Breast epithelium (tissue), 3 donors: ENCODE results near the gene ABCC1.

Experiments used
- CTCF ChIP-seq, 3 donors: fragments of 450-650 bp; IDR thresholded peaks; one replicate each; pipeline ENCODE4 v1.5.1; 2016 to 2017; ENCODE audit warnings: antibody characterized with exemption in 3 of 3, mild to moderate bottlenecking in 3 of 3, moderate library complexity in 3 of 3
- POLR2A ChIP-seq: fragments of 450-650 bp; IDR thresholded peaks from one replicate; pipeline ENCODE4 v1.6.1; 2016; ENCODE audit warnings: antibody characterized with exemption, mild to moderate bottlenecking, moderate library complexity
- POLR2AphosphoS5 ChIP-seq, 3 donors: sonication (generic); formaldehyde crosslinking; IDR thresholded peaks; one replicate each; pipeline ENCODE4 v1.6.1; 2017; ENCODE audit warnings: antibody characterized with exemption in 3 of 3

- TF ChIP-seq CTCF (IDR thresholded peaks at IDR 0.05) (no peak), POLR2A (no peak), POLR2AphosphoS5 (IDR thresholded peaks at IDR 0.05) (no peak)
Measured at GRCh38 chr16:16163571-16163970, 214.2 kb downstream of the ABCC1 start.
